ENCODE data around the gene HSF4. TPM values are rescaled to one million over a fixed set of nuclear protein-coding genes. Genes with fewer than 3 reads are reported as not detected.

The HSF4 gene
- total RNA-seq, 2 experiments from 2014 or later: 11.1 to 12.3 TPM

DNA sequence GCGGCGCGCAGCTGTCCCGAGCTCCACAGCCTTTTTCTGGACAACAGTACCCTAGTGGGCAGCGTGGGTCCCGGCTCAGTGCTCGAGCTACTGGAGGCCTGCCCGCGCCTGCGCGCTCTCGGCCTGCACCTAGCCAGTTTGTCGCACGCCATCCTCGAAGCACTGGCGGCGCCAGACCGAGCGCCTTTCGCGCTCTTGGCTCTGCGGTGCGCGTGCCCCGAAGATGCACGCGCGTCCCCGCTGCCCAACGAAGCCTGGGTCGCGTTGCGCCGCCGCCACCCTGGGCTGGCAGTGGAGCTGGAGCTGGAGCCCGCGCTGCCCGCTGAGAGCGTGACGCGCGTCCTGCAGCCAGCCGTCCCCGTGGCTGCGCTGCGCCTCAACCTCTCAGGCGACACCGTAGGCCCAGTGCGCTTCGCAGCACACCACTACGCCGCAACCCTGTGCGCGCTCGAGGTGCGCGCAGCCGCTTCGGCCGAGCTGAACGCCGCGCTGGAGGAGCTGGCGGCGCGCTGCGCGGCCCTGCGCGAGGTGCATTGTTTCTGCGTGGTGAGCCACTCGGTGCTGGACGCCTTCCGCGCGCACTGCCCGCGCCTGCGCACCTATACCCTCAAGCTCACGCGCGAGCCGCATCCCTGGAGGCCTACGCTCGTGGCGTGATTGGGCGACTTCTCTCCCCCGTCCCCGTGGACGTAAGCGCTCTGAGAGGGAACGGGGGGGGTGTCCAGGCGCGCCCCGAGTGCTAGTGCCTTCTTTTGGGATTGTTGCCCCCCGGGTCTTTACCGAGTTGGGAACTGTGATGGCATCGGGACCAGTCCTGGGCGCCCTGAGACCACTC lies 1.2 kb upstream of the HSF4 start:
- no peak overlapping the region for H3K27ac Mint-ChIP-seq
- H3K4me3 Mint-ChIP-seq: no peak overlapping the region
- peaks cover 3% of the 10 kb centered on the region for H3K36me3 Mint-ChIP-seq (ENCODE audit: low read depth)
- intact Hi-C loops (cut with micrococcal nuclease): no loop called here
- H3K4me1 Mint-ChIP-seq (ENCODE audit: low read depth): peaks cover 34% of the 10 kb centered on the region
- H3K27me3 Mint-ChIP-seq (ENCODE audit: low read depth): peaks cover 46% of the 10 kb centered on the region
- CTCF ChIA-PET: interaction anchor here (1.1 to 2.2 kb wide), 7 partner anchors 8 to 211 kb away, joined by 3 to 12 read pairs (median 6); no protein-coding TSS in a partner anchor
- no peaks in the 10 kb centered on the region for H3K9me3 Mint-ChIP-seq
- DNase-seq: no peak

DNA sequence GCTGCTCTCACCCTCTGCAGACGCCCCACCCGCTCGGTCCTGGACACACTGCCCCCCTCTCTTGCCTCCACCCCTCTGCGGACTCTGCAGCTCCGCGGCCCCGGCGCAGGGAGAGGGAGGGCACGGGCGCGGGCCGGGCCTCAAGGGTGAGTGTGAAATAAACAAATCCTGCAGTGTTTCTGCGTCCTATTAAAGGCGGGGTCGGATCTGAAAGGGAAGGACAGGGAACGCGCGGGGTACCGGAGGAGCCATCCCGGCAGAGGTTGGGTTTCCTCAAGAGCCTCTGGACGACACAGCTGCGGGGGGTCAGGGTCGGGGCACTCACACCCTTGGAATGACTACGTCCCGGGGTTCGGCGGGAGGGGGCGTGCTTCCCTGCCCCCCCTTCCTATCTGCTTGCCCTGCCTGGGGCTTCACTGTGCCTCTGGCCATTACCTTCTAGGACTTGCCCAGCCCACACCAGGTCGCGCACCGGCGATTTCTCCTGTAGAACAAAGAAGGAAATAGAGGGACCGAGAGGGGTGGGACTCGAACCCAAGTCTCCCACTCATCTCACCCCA lies 466 bp upstream of the HSF4 start:
- DNase-seq: no peak
- intact Hi-C loops (cut with micrococcal nuclease): no loop called here
- H3K36me3 Mint-ChIP-seq (ENCODE audit: low read depth): peaks cover 3% of the 10 kb centered on the region
- no peak overlapping the region for H3K27ac Mint-ChIP-seq
- no peak overlapping the region for H3K4me3 Mint-ChIP-seq
- peaks cover 29% of the 10 kb centered on the region for H3K4me1 Mint-ChIP-seq (ENCODE audit: low read depth)
- CTCF ChIA-PET: interaction anchor here (1.2 to 2.2 kb wide), 3 partner anchors 9 to 137 kb away, joined by 3 to 12 read pairs (median 7); no protein-coding TSS in a partner anchor
- H3K27me3 Mint-ChIP-seq (ENCODE audit: low read depth): peaks cover 53% of the 10 kb centered on the region
- H3K9me3 Mint-ChIP-seq: no peaks in the 10 kb centered on the region

DNA sequence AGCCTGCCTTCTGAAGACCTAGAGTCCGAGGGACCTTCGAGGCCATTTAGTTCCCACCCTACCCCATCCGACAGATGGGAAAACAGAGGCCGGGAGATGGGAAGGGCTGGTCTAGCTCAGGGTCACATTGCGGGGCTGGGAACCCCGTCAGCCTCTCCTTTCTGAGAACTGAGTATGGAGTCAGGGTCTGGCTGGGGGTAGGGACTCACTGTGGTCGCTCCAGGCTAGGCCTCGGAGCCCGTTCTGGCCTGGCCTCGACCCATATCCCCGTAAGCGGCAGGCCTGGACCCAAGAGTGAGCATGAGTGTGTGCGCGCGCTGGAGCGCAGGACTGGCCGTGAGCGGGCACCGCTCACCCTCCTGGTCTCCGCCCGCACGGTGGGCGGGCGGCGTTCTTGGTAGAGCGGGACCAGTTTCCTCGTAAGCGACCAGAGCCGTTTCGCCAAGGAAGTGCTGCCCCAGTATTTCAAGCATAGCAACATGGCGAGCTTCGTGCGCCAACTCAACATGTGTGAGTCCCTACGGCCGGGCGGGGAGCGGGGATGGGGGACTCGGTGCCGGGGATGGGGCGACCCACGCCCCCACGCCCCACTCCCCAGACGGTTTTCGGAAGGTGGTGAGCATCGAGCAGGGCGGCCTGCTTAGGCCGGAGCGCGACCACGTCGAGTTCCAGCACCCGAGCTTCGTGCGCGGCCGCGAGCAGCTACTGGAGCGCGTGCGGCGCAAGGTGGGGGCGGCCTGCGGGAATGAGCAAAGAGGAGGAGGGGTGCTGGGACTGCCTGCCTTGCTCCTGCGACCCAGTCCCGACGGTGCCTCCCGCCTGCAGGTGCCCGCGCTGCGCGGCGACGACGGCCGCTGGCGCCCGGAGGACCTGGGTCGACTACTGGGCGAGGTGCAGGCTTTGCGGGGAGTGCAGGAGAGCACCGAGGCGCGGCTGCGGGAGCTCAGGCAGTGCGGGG lies 855 bp downstream of the HSF4 start:
- Mint-ChIP-seq H3K27ac (no peak overlapping the region), H3K4me3 (no peak overlapping the region), H3K9me3 (no peaks in the 10 kb centered on the region), H3K36me3 (ENCODE audit: low read depth) (peaks cover 3% of the 10 kb centered on the region), H3K4me1 (ENCODE audit: low read depth) (peaks cover 35% of the 10 kb centered on the region), H3K27me3 (ENCODE audit: low read depth) (peaks cover 62% of the 10 kb centered on the region)
- DNase-seq: no peak
- CTCF ChIA-PET: interaction anchor here (1.2 to 1.5 kb wide), 3 partner anchors 10 to 20 kb away, joined by 3 to 4 read pairs (median 3); no protein-coding TSS in a partner anchor
- intact Hi-C loops (cut with micrococcal nuclease): no loop called here

DNA sequence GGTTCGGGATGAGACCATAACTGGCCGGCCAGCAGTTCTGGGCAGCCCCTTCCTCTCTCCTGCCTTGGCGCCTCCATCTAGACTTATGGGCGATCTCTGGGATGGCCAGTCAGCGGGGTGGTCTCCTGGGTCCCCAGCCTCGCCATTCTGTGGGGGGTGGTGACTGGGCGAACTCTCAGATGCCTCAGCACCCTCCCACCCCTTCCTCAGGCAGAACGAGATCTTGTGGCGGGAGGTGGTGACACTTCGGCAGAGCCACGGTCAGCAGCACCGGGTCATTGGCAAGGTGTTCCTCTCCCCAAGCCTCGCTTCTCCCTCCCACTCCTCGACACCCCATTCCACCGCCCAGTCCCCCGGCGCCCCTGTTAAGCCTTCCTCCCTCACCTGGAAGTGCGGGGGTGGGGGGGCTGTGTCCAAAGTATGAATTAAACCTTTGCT lies 1.6 kb downstream of the HSF4 start:
- Mint-ChIP-seq H3K27ac (no peak overlapping the region), H3K4me1 (ENCODE audit: low read depth) (peaks cover 32% of the 10 kb centered on the region), H3K9me3 (no peaks in the 10 kb centered on the region), H3K36me3 (ENCODE audit: low read depth) (peaks cover 1% of the 10 kb centered on the region), H3K4me3 (no peak overlapping the region), H3K27me3 (ENCODE audit: low read depth) (peaks cover 65% of the 10 kb centered on the region)
- CTCF ChIA-PET: interaction anchor here (1.2 to 1.5 kb wide), 2 partner anchors 9 to 11 kb away, joined by 3 to 4 read pairs; no protein-coding TSS in a partner anchor
- no peak for DNase-seq
- intact Hi-C loops (cut with micrococcal nuclease): no loop called here

DNA sequence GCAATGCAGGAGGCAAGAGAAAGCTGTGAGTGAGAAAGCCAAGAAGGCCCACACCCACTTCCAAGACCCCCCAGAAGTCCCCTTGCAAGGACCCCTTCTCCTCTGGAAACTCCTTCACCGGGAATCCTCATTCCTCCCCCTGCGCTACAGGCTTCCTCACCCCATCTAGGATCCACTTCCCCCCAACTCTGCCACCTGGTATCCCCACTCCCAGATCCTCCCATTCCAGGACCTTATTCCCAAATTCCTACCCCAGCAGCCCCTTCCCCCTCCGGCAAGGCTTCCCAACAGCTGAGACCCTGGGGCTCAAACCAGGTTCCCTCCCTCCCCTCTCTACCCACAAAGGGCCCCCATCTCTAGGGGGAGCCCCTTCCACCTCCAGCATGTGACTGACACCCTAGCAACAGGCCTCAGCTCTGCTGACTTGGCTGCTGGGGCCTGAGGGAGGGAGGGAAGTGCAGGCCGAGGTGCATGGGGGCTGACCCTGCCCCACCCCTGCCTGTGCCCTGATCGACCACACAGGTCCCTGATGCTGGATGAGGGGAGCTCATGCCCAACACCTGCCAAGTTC lies 2.1 kb downstream of the HSF4 start:
- intact Hi-C loops (cut with micrococcal nuclease): no loop called here
- Mint-ChIP-seq H3K4me1 (ENCODE audit: low read depth) (peaks cover 29% of the 10 kb centered on the region), H3K9me3 (no peaks in the 10 kb centered on the region), H3K4me3 (no peak overlapping the region), H3K27me3 (ENCODE audit: low read depth) (peaks cover 70% of the 10 kb centered on the region), H3K36me3 (ENCODE audit: low read depth) (peaks cover 1% of the 10 kb centered on the region), H3K27ac (no peak overlapping the region)
- DNase-seq: no peak
- CTCF ChIA-PET: no interaction called here

DNA sequence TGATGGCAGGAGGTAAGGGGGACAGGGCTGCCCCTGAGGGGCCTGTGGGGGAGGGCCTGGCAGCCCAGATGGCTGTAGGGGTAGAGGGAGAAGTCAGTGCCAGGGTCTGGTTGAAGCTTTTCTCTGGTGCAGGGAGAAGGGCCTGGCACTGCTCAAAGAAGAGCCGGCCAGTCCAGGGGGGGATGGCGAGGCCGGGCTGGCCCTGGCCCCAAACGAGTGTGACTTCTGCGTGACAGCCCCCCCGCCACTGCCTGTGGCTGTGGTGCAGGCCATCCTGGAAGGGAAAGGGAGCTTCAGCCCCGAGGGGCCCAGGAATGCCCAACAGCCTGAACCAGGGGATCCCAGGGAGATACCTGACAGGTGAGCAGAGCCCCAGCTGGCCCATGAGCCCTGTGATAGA lies 3.0 kb downstream of the HSF4 start:
- Mint-ChIP-seq H3K27me3 (ENCODE audit: low read depth) (peaks cover 65% of the 10 kb centered on the region), H3K27ac (no peak overlapping the region)

DNA sequence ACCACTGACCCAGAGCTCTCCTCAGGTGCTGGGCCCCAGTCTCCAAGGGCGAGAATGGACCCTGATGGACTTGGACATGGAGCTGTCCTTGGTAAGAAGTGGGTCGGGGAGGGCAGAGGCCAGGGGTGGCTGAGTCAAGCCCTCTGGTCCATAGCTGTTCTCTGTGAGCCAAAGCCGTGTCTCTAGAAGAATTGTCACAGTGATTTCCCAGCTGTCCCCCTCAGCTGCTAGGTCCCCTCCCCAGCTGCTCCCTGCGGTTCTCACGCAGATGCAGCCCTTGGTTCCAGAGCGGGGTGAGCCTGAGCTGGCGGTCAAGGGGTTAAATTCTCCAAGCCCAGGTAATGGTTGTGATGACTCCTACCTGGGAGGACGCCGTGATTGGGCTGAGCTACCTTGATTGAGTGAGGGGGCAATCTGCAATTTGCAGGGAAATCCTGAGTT lies 4.5 kb downstream of the HSF4 start:
- peaks cover 71% of the 10 kb centered on the region for H3K27me3 Mint-ChIP-seq (ENCODE audit: low read depth)
- CTCF ChIA-PET: interaction anchor here (0.6 to 3.0 kb wide), 5 partner anchors 9 to 151 kb away, joined by 3 to 16 read pairs (median 5); partner anchors contain the start of genes FBXL8 and TRADD
- H3K27ac Mint-ChIP-seq: no peak overlapping the region
- intact Hi-C loops (cut with micrococcal nuclease): no loop called here
- no peaks in the 10 kb centered on the region for H3K36me3 Mint-ChIP-seq (ENCODE audit: low read depth)
- H3K9me3 Mint-ChIP-seq: no peaks in the 10 kb centered on the region
- DNase-seq: no peak
- no peak overlapping the region for H3K4me3 Mint-ChIP-seq
- H3K4me1 Mint-ChIP-seq (ENCODE audit: low read depth): peaks cover 27% of the 10 kb centered on the region

More for the DNA sequence above, 3.0 kb downstream of the HSF4 start:
- Mint-ChIP-seq H3K4me3 (no peak overlapping the region), H3K9me3 (no peaks in the 10 kb centered on the region), H3K4me1 (ENCODE audit: low read depth) (peaks cover 23% of the 10 kb centered on the region), H3K36me3 (ENCODE audit: low read depth) (no peaks in the 10 kb centered on the region)
- intact Hi-C loops (cut with micrococcal nuclease): no loop called here
- DNase-seq: no peak
- CTCF ChIA-PET: interaction anchor here (1.1 to 2.8 kb wide), 2 partner anchors 12 kb away, joined by 3 to 10 read pairs; no protein-coding TSS in a partner anchor

DNA sequence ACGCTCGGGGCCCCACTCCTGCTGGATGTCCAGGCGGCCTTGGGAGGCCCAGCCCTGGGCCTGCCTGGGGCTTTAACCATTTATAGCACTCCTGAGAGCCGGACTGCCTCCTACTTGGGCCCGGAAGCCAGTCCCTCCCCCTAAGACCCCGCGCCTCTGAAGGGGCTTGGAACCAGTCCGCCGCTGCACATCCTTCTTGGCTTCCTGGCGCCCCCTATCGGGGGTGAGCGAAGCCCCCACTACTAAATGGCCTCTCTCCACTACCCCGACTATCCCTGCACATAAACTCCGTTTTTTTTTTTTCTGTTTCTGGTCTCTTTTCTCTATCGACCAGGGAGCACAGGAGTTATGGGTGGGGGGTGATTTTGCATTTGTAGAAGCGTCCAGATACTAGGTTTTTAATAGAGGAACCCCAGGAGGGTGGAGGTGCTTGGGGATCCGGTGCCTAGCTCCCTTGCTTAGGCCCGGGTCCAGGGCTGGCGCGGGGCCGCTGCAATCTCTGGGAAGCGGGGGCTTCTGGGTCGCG lies 5.2 kb downstream of the HSF4 start:
- Mint-ChIP-seq H3K36me3 (ENCODE audit: low read depth) (no peaks in the 10 kb centered on the region), H3K4me3 (peak overlapping the region; percentile 71), H3K27me3 (ENCODE audit: low read depth) (peaks cover 68% of the 10 kb centered on the region), H3K27ac (no peak overlapping the region), H3K9me3 (no peaks in the 10 kb centered on the region), H3K4me1 (ENCODE audit: low read depth) (peaks cover 24% of the 10 kb centered on the region)
- intact Hi-C loops (cut with micrococcal nuclease): no loop called here
- CTCF ChIA-PET: interaction anchor here (0.6 to 3.0 kb wide), 11 partner anchors 10 to 296 kb away, joined by 3 to 16 read pairs (median 4); partner anchors contain the start of genes FBXL8 and TRADD
- DNase-seq: no peak

DNA sequence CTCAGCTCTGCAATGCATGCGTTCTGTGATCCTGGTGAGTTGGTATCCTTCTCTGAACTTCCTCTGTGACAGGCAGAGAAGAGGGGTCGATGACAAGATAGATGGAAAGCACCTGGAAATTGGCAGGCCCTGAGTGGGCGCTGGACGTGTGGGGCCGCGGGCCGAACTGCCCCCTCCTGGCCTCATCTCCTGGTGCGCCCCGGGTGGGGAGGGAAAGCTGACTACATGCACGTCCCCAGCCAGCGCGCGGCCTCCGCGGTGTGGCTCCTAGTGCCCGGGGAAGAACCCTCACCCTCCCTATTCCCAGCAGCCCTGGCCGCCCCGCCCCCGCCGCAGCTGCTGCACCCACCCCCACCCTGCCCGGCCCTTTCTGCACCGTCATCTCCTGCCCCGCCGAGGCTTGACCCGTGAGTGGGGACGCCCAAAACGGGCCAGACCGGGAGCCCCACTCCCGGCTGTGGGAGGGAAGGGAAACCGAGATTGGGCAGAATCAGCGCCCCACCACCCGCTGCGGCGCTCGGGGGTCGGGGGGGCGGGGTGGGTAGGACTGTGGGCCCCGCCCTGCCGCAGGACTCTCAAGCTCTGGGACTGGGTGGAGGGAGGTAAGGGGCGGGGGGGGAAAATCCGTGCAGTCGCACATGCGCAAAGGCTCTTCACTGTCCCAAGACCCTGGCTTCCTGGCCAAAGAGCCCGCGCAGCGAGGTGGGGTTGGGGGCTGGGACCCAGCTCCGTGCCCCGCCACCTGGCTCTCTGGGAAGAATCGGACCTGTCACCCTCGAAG lies 5.8 kb downstream of the HSF4 start, which contains the start of gene NOL3:
Gene NOL3, plus strand, starts transcription at position 371 of the 781 bp plus-strand sequence.
- intact Hi-C loops (cut with micrococcal nuclease): no loop called here
- CTCF ChIA-PET: interaction anchor here (0.6 to 3.0 kb wide), 11 partner anchors 10 to 297 kb away, joined by 3 to 16 read pairs (median 4); partner anchors contain the start of genes FBXL8 and TRADD
- peaks cover 19% of the 10 kb centered on the region for H3K4me1 Mint-ChIP-seq (ENCODE audit: low read depth)
- DNase-seq: peak; percentile 70
- H3K36me3 Mint-ChIP-seq (ENCODE audit: low read depth): no peaks in the 10 kb centered on the region
- H3K27ac Mint-ChIP-seq: no peak within 1 kb of the TSS
- peak within 1 kb of the TSS; percentile 71 for H3K4me3 Mint-ChIP-seq
- no peaks in the 10 kb centered on the region for H3K9me3 Mint-ChIP-seq
- H3K27me3 Mint-ChIP-seq (ENCODE audit: low read depth): peaks cover 68% of the 10 kb centered on the region

DNA sequence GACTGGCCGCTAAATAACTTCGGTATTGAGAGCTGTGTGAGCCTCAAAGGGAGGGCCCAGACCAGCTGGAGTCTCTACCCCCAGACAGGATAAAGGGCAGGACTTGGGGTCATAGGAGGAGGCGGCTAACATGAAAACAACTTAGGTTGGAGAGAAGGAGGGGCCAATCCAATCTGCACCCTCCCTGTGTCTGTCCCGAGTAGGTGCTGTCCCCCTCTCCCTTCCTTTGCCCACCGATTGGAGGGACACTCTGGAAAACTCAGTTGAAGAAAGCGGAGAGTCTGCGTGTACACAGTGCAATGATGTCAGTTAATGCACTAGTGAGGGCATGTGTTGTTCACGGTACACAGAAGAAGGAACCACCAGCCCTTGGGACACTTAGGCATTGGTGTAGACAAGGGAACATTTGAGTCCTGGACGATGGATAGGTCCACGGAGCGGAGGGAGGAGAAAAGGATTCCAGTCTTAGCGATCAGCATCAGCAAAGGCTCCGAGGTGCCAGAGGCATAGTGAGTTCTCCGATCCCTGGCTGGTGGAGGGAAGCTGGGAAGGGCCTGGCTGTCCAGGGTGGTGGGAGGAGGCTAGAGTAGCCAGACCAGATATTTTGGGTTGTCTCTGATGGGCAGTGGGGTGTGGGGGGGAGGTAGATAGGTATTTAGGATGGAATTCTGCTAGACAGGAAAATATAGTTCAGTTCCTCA lies 6.6 kb downstream of the HSF4 start:
- H3K4me1 Mint-ChIP-seq (ENCODE audit: low read depth): peaks cover 18% of the 10 kb centered on the region

More for the DNA sequence above, 6.6 kb downstream of the HSF4 start:
- peaks cover 71% of the 10 kb centered on the region for H3K27me3 Mint-ChIP-seq (ENCODE audit: low read depth)
- H3K4me3 Mint-ChIP-seq: peak overlapping the region; percentile 0
- H3K27ac Mint-ChIP-seq: no peak overlapping the region
- H3K9me3 Mint-ChIP-seq: no peaks in the 10 kb centered on the region
- no peak for DNase-seq
- H3K36me3 Mint-ChIP-seq (ENCODE audit: low read depth): no peaks in the 10 kb centered on the region
- CTCF ChIA-PET: interaction anchor here (1.0 to 3.0 kb wide), 7 partner anchors 11 to 218 kb away, joined by 3 to 16 read pairs (median 4); partner anchors contain the start of genes FBXL8 and TRADD
- intact Hi-C loops (cut with micrococcal nuclease): no loop called here

Measured in activated naive CD4-positive, alpha-beta T cell treated with anti-CD3 and anti-CD28 coated beads for 36 hours (primary cell).